Esophagus muscularis mucosa (tissue), 4 donors: ENCODE results near the gene TFAP2B. TPM values are rescaled to one million over a fixed set of nuclear protein-coding genes. Genes with fewer than 3 reads are reported as not detected.

Source experiments
- DNase-seq: peaks from one replicate; pipeline ENCODE4 v3.0.0-alpha.2; 2017; ENCODE audit errors: extremely low spot score
- H3K27ac ChIP-seq, 4 donors: fragments of 200-600 bp; sonication (generic); replicated peaks in 1 of 4; 1 replicate in 3 of 4; 2 replicates in 1 of 4; pipeline ENCODE4 v1.5.1; 2016 to 2019; ENCODE audit warnings: mild to moderate bottlenecking in 1 of 4
- H3K27me3 ChIP-seq, 4 donors: fragments of 200-600 bp; sonication (generic); one replicate each; pipeline versions ENCODE4 v1.5.1 to v1.6.0; 2016 to 2019
- H3K36me3 ChIP-seq, 4 donors: fragments of 200-600 bp; sonication (generic); one replicate each; pipeline ENCODE4 v1.5.1; 2016 to 2019
- H3K4me1 ChIP-seq, 4 donors: fragments of 200-600 bp; sonication (generic); one replicate each; pipeline ENCODE4 v1.5.1; 2016 to 2019
- H3K4me3 ChIP-seq, 4 donors: fragments of 200-600 bp; sonication (generic); 1 replicate in 2 of 4; 2 replicates in 2 of 4; pipeline ENCODE4 v1.5.1; 2016 to 2019; ENCODE audit warnings: mild to moderate bottlenecking in 4 of 4, moderate library complexity in 1 of 4
- H3K9me3 ChIP-seq, 4 donors: fragments of 200-600 bp; sonication (generic); 1 replicate in 3 of 4; 2 replicates in 1 of 4; pipeline ENCODE4 v1.5.1; 2016 to 2019
- CTCF ChIP-seq, 3 experiments: fragments of 200-600 bp in 2 of 3; fragments of 450-650 bp in 1 of 3; sonication (generic) in 2 of 3; IDR thresholded peaks; one replicate each; pipeline ENCODE4 v1.5.1; 2017 to 2019; ENCODE audit warnings: antibody characterized with exemption in 3 of 3, mild to moderate bottlenecking in 2 of 3, moderate library complexity in 1 of 3
- EP300 ChIP-seq: sonication (generic); formaldehyde crosslinking; IDR thresholded peaks from one replicate; pipeline ENCODE4 v1.6.1; 2017; ENCODE audit warnings: antibody characterized with exemption
- POLR2A ChIP-seq: fragments of 450-650 bp; IDR thresholded peaks from one replicate; pipeline ENCODE4 v1.6.1; 2017; ENCODE audit warnings: antibody characterized with exemption, moderate library complexity, mild to moderate bottlenecking, low read depth
- POLR2AphosphoS5 ChIP-seq, 2 donors: sonication (generic); formaldehyde crosslinking; IDR thresholded peaks; one replicate each; pipeline ENCODE4 v1.6.1; 2017; ENCODE audit warnings: antibody characterized with exemption in 2 of 2
- WGBS: methylation state at CpG from one replicate; pipeline ENCODE4 v1.1.5; 2018; 5-methylcytosine and 5-hydroxymethylcytosine counted together
- intact Hi-C: fragments of 100-400 bp; cut with DNase I; formaldehyde crosslinking; loops from one replicate; pipeline ENCODE4 v1.15.1; 2023
- total RNA-seq, 4 donors: library from RNA; depleted of rRNA; stranded (reverse); fragments of >200 nt; gene quantifications; one replicate each; pipeline versions ENCODE4 v1.1.0 to v1.2.1, GENCODE V29; 2016

Gene TFAP2B
- total RNA-seq: not detected

- no peaks in the 10 kb centered on the region for H3K9me3 ChIP-seq
- H3K27me3 ChIP-seq: peaks cover 0 to 100% (median 53%) of the 10 kb centered on the region in 4 donors
- no peak within 1 kb of the TSS for H3K27ac ChIP-seq
- intact Hi-C loops: loop anchor here (5.0 kb wide), 3 partner anchors 534 to 1204 kb away; no protein-coding TSS in a partner anchor
- no peak for DNase-seq
- TF ChIP-seq CTCF (IDR thresholded peaks at IDR 0.05): no peak
- no peak for TF ChIP-seq POLR2A
- TF ChIP-seq EP300: no peak
- no peak for TF ChIP-seq POLR2AphosphoS5 (IDR thresholded peaks at IDR 0.05)
- H3K4me3 ChIP-seq: peak within 1 kb of the TSS; percentile 22 to 49 (median 32)
- 14% methylated on average over 7 of the region's 7 CpGs for WGBS
- H3K4me1 ChIP-seq: peaks cover 10 to 36% (median 25%) of the 10 kb centered on the region in 4 donors
- no peaks in the 10 kb centered on the region for H3K36me3 ChIP-seq
Observed at GRCh38 chr6:50818673-50819072, at the start of gene TFAP2B. TFAP2B (plus strand) TSS chr6:50818871; CDS start chr6:50818892, 21 bp downstream.

- no peaks in the 10 kb centered on the region for H3K36me3 ChIP-seq
- no peak overlapping the region for H3K27ac ChIP-seq
- TF ChIP-seq CTCF (IDR thresholded peaks at IDR 0.05): no peak
- no peak for TF ChIP-seq POLR2AphosphoS5 (IDR thresholded peaks at IDR 0.05)
- TF ChIP-seq EP300: no peak
- no peaks in the 10 kb centered on the region for H3K4me1 ChIP-seq
- intact Hi-C loops: no loop called here
- no peak overlapping the region for H3K4me3 ChIP-seq
- H3K9me3 ChIP-seq: no peaks in the 10 kb centered on the region
- no peak for DNase-seq
- peaks cover 0 to 5% (median 0%) of the 10 kb centered on the region in 4 donors for H3K27me3 ChIP-seq
Observed at GRCh38 chr6:50778696-50779095, 40.0 kb upstream of the TFAP2B start.

- 90% methylated on average over 5 of the region's 5 CpGs for WGBS
- intact Hi-C loops: no loop called here
Observed at GRCh38 chr6:50780382-50780781, 38.3 kb upstream of the TFAP2B start.

GRCh38 chr6:50785921-50786320 lies 32.8 kb upstream of the TFAP2B start:
- TF ChIP-seq POLR2A (no peak), CTCF (IDR thresholded peaks at IDR 0.05) (no peak), POLR2AphosphoS5 (IDR thresholded peaks at IDR 0.05) (no peak), EP300 (no peak)
- Histone ChIP-seq H3K36me3 (no peaks in the 10 kb centered on the region), H3K4me3 (no peak overlapping the region), H3K27me3 (no peaks in the 10 kb centered on the region), H3K27ac (no peak overlapping the region), H3K9me3 (no peaks in the 10 kb centered on the region), H3K4me1 (no peaks in the 10 kb centered on the region)
- 36% methylated on average over 1 of the region's 1 CpG for WGBS
- DNase-seq: no peak
- intact Hi-C loops: no loop called here

More at GRCh38 chr6:50780382-50780781, 38.3 kb upstream of the TFAP2B start:
- H3K4me1 ChIP-seq: no peaks in the 10 kb centered on the region
- H3K9me3 ChIP-seq: no peaks in the 10 kb centered on the region
- no peak overlapping the region for H3K4me3 ChIP-seq
- H3K36me3 ChIP-seq: no peaks in the 10 kb centered on the region
- peaks cover 0 to 5% (median 0%) of the 10 kb centered on the region in 4 donors for H3K27me3 ChIP-seq
- H3K27ac ChIP-seq: no peak overlapping the region
- TF ChIP-seq EP300 (no peak), POLR2AphosphoS5 (IDR thresholded peaks at IDR 0.05) (no peak), CTCF (IDR thresholded peaks at IDR 0.05) (no peak), POLR2A (no peak)
- DNase-seq: no peak

- DNase-seq: no peak
- 3% methylated on average over 3 of the region's 3 CpGs for WGBS
Observed at GRCh38 chr6:50791900-50792508, 26.7 kb upstream of the TFAP2B start.

More at GRCh38 chr6:50791900-50792508, 26.7 kb upstream of the TFAP2B start:
- Histone ChIP-seq H3K9me3 (no peaks in the 10 kb centered on the region), H3K4me3 (no peak overlapping the region), H3K27ac (no peak overlapping the region), H3K4me1 (no peaks in the 10 kb centered on the region), H3K36me3 (no peaks in the 10 kb centered on the region), H3K27me3 (no peaks in the 10 kb centered on the region)
- TF ChIP-seq CTCF (IDR thresholded peaks at IDR 0.05): peak; percentile 40 to 71 (median 47)
- TF ChIP-seq POLR2A: no peak
- intact Hi-C loops: loop anchor here (10.0 kb wide), 1 partner anchor 667 kb away; no protein-coding TSS in a partner anchor
